ENCODE measurements around the gene CTAGE6. TPM values are rescaled to one million over a fixed set of nuclear protein-coding genes. Genes with fewer than 3 reads are reported as not detected.
A peak's percentile ranks its signal among the peaks of the same experiment; 100 is the strongest.
"Not testable (repeated sequence)": the region's sequence is repeated elsewhere in the genome, so short reads cannot be mapped to it uniquely, and the experiment has no call there.

CTAGE6 gene, protein sequence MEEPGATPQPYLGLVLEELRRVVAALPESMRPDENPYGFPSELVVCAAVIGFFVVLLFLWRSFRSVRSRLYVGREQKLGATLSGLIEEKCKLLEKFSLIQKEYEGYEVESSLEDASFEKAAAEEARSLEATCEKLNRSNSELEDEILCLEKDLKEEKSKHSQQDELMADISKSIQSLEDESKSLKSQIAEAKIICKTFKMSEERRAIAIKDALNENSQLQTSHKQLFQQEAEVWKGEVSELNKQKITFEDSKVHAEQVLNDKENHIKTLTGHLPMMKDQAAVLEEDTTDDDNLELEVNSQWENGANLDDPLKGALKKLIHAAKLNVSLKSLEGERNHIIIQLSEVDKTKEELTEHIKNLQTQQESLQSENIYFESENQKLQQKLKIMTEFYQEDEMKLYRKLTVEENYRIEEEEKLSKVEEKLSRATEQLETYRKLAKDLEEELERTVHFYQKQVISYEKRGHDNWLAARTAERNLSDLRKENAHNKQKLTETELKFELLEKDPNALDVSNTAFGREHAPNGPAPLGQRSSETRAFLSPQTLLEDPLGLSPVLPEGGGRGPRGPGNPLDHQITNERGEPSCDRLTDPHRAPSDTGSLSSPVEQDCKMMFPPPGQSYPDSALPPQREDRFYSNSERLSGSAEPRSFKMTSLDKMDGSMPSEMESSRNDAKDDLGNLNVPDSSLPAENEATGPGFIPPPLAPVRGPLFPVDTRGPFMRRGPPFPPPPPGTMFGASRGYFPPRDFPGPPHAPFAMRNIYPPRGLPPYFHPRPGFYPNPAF
- total RNA-seq (2021; ENCODE audit: unreplicated experiment) (not detected), Bru-seq, nascent RNA (percentile 16 among the genes with signal in this experiment), BruChase-seq, experiment 1, labeled RNA remaining after a 2-hour chase (percentile 22 among the genes with signal in this experiment), BruChase-seq, experiment 2, labeled RNA remaining after a 6-hour chase (not detected)
- polyA plus RNA-seq (2012; ENCODE audit: insufficient read length), result not detected
- long read RNA-seq, result 0 reads

GRCh38 chr7:143757596-143757995 lies at the start of gene CTAGE6:
CTAGE6 (minus strand) TSS chr7:143757696; CDS start chr7:143757658, 38 bp downstream.
- CTCF ChIA-PET; H3K36me3 ChIP-seq (ENCODE audit: control insufficient read depth, insufficient read depth, low read length); DNase-seq (ENCODE audit: low read depth, low spot score); H3K4me1 ChIP-seq (ENCODE audit: control insufficient read depth, insufficient read depth, low read length); H3K4me3 ChIP-seq (ENCODE audit: low read depth in 2 of 2, low read length in 2 of 2); H3K9me3 ChIP-seq (ENCODE audit: control insufficient read depth, insufficient read depth, low read depth, low read length); ATAC-seq; intact Hi-C loops (cut with micrococcal nuclease; ENCODE audit: unreplicated experiment); H3K27me3 ChIP-seq (ENCODE audit: control insufficient read depth, insufficient read depth, low read length); in situ Hi-C loops (cut with HindIII; ENCODE audit: low pct_unique_long_range_greater_than_20kb, low sequenced_read_pairs); POLR2A ChIA-PET; H3K27ac ChIP-seq (ENCODE audit: low read length): not testable (repeated sequence)
- BruUV-seq (replicated peaks), result TSS peak; percentile 89

GRCh38 chr7:143806664-143807071 lies 49.2 kb upstream of the CTAGE6 start:
- H3K4me3 ChIP-seq (ENCODE audit: low read depth in 2 of 2, low read length in 2 of 2); H3K27me3 ChIP-seq (ENCODE audit: control insufficient read depth, insufficient read depth, low read length); BruUV-seq (replicated peaks); H3K4me1 ChIP-seq (ENCODE audit: control insufficient read depth, insufficient read depth, low read length); H3K9me3 ChIP-seq (ENCODE audit: control insufficient read depth, insufficient read depth, low read depth, low read length); intact Hi-C loops (cut with micrococcal nuclease; ENCODE audit: unreplicated experiment); in situ Hi-C loops (cut with HindIII; ENCODE audit: low pct_unique_long_range_greater_than_20kb, low sequenced_read_pairs); H3K27ac ChIP-seq (ENCODE audit: low read length); H3K36me3 ChIP-seq (ENCODE audit: control insufficient read depth, insufficient read depth, low read length); POLR2A ChIA-PET; CTCF ChIA-PET; DNase-seq (ENCODE audit: low read depth, low spot score): not testable (repeated sequence)
- peak; percentile 30; the same call in 1 of the 2 replicates for ATAC-seq

DNA sequence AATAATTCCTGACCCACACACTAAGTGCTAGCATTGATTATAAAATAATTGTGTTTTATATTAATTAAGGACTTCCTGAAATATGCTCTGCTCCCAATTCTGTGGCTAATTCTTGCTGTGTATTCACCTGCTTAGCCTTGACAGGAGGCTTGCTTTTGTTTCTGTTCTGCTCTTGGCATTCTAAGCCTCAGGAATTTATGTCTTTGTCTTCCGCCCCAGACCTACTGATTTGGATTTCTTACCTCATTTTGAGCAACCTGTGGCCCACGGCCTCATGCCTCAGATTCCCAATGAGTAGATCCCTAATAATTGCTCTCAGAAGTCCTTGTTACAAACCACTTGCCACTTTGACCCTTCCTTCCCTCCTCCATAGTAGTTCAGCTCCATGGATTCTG lies 40.4 kb upstream of the CTAGE6 start:
- BruUV-seq (replicated peaks); POLR2A ChIA-PET; H3K4me3 ChIP-seq (ENCODE audit: low read depth in 2 of 2, low read length in 2 of 2); CTCF ChIA-PET; ATAC-seq; DNase-seq (ENCODE audit: low read depth, low spot score); H3K27ac ChIP-seq (ENCODE audit: low read length); H3K36me3 ChIP-seq (ENCODE audit: control insufficient read depth, insufficient read depth, low read length); H3K4me1 ChIP-seq (ENCODE audit: control insufficient read depth, insufficient read depth, low read length); H3K27me3 ChIP-seq (ENCODE audit: control insufficient read depth, insufficient read depth, low read length); intact Hi-C loops (cut with micrococcal nuclease; ENCODE audit: unreplicated experiment); H3K9me3 ChIP-seq (ENCODE audit: control insufficient read depth, insufficient read depth, low read depth, low read length); in situ Hi-C loops (cut with HindIII; ENCODE audit: low pct_unique_long_range_greater_than_20kb, low sequenced_read_pairs): not testable (repeated sequence)

- in situ Hi-C loops (cut with HindIII; ENCODE audit: low pct_unique_long_range_greater_than_20kb, low sequenced_read_pairs); H3K4me3 ChIP-seq (ENCODE audit: low read depth in 2 of 2, low read length in 2 of 2); BruUV-seq (replicated peaks); H3K27ac ChIP-seq (ENCODE audit: low read length); H3K9me3 ChIP-seq (ENCODE audit: control insufficient read depth, insufficient read depth, low read depth, low read length); H3K36me3 ChIP-seq (ENCODE audit: control insufficient read depth, insufficient read depth, low read length); POLR2A ChIA-PET; CTCF ChIA-PET; H3K27me3 ChIP-seq (ENCODE audit: control insufficient read depth, insufficient read depth, low read length); ATAC-seq; DNase-seq (ENCODE audit: low read depth, low spot score); H3K4me1 ChIP-seq (ENCODE audit: control insufficient read depth, insufficient read depth, low read length); intact Hi-C loops (cut with micrococcal nuclease; ENCODE audit: unreplicated experiment): not testable (repeated sequence)
Observed at GRCh38 chr7:143797119-143797895, 39.8 kb upstream of the CTAGE6 start.

DNA sequence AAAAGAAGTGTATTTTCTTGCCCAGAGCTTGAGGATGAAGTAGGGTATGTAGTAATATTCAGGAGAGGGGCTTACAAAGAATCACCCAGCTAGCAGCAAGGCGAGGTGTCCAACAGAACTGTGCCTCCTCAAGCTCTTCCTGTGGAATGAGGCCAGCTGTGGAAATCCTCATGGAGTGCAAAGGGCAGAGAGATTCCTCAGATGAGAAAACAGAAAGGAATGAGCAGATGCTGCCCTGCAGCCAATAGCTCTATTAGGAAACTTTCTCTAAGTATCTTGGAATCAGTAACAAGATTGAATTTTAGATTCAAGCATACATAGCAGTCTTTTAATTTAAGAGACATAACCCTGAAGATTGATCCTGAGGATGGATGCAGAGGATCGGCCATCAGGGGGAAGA lies 38.2 kb upstream of the CTAGE6 start:
- POLR2A ChIA-PET; H3K9me3 ChIP-seq (ENCODE audit: control insufficient read depth, insufficient read depth, low read depth, low read length); H3K27me3 ChIP-seq (ENCODE audit: control insufficient read depth, insufficient read depth, low read length); BruUV-seq (replicated peaks); intact Hi-C loops (cut with micrococcal nuclease; ENCODE audit: unreplicated experiment); H3K4me3 ChIP-seq (ENCODE audit: low read depth in 2 of 2, low read length in 2 of 2); H3K27ac ChIP-seq (ENCODE audit: low read length); in situ Hi-C loops (cut with HindIII; ENCODE audit: low pct_unique_long_range_greater_than_20kb, low sequenced_read_pairs); H3K4me1 ChIP-seq (ENCODE audit: control insufficient read depth, insufficient read depth, low read length); DNase-seq (ENCODE audit: low read depth, low spot score); ATAC-seq; CTCF ChIA-PET; H3K36me3 ChIP-seq (ENCODE audit: control insufficient read depth, insufficient read depth, low read length): not testable (repeated sequence)

GRCh38 chr7:143792633-143793032 lies 35.1 kb upstream of the CTAGE6 start:
- DNase-seq (ENCODE audit: low read depth, low spot score); H3K4me3 ChIP-seq (ENCODE audit: low read depth in 2 of 2, low read length in 2 of 2); H3K27me3 ChIP-seq (ENCODE audit: control insufficient read depth, insufficient read depth, low read length); intact Hi-C loops (cut with micrococcal nuclease; ENCODE audit: unreplicated experiment); BruUV-seq (replicated peaks); POLR2A ChIA-PET; H3K4me1 ChIP-seq (ENCODE audit: control insufficient read depth, insufficient read depth, low read length); CTCF ChIA-PET; H3K9me3 ChIP-seq (ENCODE audit: control insufficient read depth, insufficient read depth, low read depth, low read length); ATAC-seq; in situ Hi-C loops (cut with HindIII; ENCODE audit: low pct_unique_long_range_greater_than_20kb, low sequenced_read_pairs); H3K36me3 ChIP-seq (ENCODE audit: control insufficient read depth, insufficient read depth, low read length); H3K27ac ChIP-seq (ENCODE audit: low read length): not testable (repeated sequence)
